Calu3 (cell line): Measurements from ENCODE around the gene SMOC2. TPM values are rescaled to one million over a fixed set of nuclear protein-coding genes. Genes with fewer than 3 reads are reported as not detected.

Experiments used
- BruUV-seq: library from RNA; stranded (reverse); fragments of 400-500 nt; replicated peaks from 2 replicates; lab custom pipeline; 2021; lab: Mats Ljungman, UMichigan
- CTCF ChIA-PET: fragments of 300-600 bp; sonication (Branson Sonifier 250); formaldehyde crosslinking; loops from one replicate; lab custom pipeline; 2022; ENCODE audit warnings: antibody characterized with exemption; lab: Charles Lee
- DNase-seq: peaks from one replicate; pipeline ENCODE4 v3.0.0; 2022
- H3K27ac Mint-ChIP-seq: one replicate; pipeline ENCODE4 v1.8.0; 2022; ENCODE audit warnings: mixed read lengths; ENCODE audit not compliant: unreplicated experiment
- H3K27me3 Mint-ChIP-seq: one replicate; pipeline ENCODE4 v1.8.0; 2022; ENCODE audit warnings: mixed read lengths; ENCODE audit not compliant: unreplicated experiment
- H3K36me3 Mint-ChIP-seq: one replicate; pipeline ENCODE4 v1.8.0; 2022; ENCODE audit warnings: mild to moderate bottlenecking, moderate library complexity, mixed read lengths; ENCODE audit not compliant: insufficient read depth, unreplicated experiment
- H3K4me1 Mint-ChIP-seq: one replicate; pipeline ENCODE4 v1.8.0; 2022; ENCODE audit warnings: mild to moderate bottlenecking, low read depth, mixed read lengths; ENCODE audit not compliant: unreplicated experiment
- H3K4me3 Mint-ChIP-seq: one replicate; pipeline ENCODE4 v1.8.0; 2022; ENCODE audit warnings: mild to moderate bottlenecking, low read depth, moderate library complexity, mixed read lengths; ENCODE audit not compliant: unreplicated experiment
- H3K9me3 Mint-ChIP-seq: one replicate; pipeline ENCODE4 v1.8.0; 2022; ENCODE audit warnings: low read depth, mixed read lengths; ENCODE audit not compliant: unreplicated experiment
- CTCF ChIP-seq: fragments of 200-600 bp; IDR thresholded peaks from one replicate; pipeline ENCODE4 v1.8.0; 2022; ENCODE audit warnings: antibody characterized with exemption; ENCODE audit not compliant: unreplicated experiment
- intact Hi-C: fragments of 100-400 bp; cut with micrococcal nuclease; formaldehyde crosslinking; loops from one replicate; pipeline ENCODE4 v1.10.0; 2022; ENCODE audit not compliant: unreplicated experiment
- total RNA-seq: library from RNA; stranded (reverse); gene quantifications from 2 replicates; pipeline ENCODE4 v1.2.3, GENCODE V29; 2022

Gene SMOC2
- total RNA-seq, 1 experiment from 2014 or later, result 1.1 TPM

GRCh38 chr6:168420706-168421105, 20.3 kb upstream of the SMOC2 start:
- Mint-ChIP-seq H3K36me3 (no peaks in the 10 kb centered on the region), H3K4me3 (no peak overlapping the region), H3K9me3 (no peaks in the 10 kb centered on the region), H3K27ac (no peak overlapping the region), H3K27me3 (peaks cover 58% of the 10 kb centered on the region), H3K4me1 (no peaks in the 10 kb centered on the region)
- TF ChIP-seq CTCF, result no peak
- CTCF ChIA-PET, result interaction anchor here (0.9 kb wide), 1 partner anchor 92 kb away, joined by 5 read pairs; no protein-coding TSS in a partner anchor
- BruUV-seq, result no TSS peak
- intact Hi-C loops, result no loop called here
- no peak for DNase-seq

GRCh38 chr6:168427184-168427583, 13.8 kb upstream of the SMOC2 start:
- intact Hi-C loops, result no loop called here
- Mint-ChIP-seq H3K9me3 (no peaks in the 10 kb centered on the region), H3K36me3 (no peaks in the 10 kb centered on the region), H3K4me3 (no peak overlapping the region), H3K27ac (no peak overlapping the region), H3K27me3 (peaks cover 5% of the 10 kb centered on the region), H3K4me1 (no peaks in the 10 kb centered on the region)
- BruUV-seq, result no TSS peak
- TF ChIP-seq CTCF, result no peak
- CTCF ChIA-PET, result no interaction called here
- no peak for DNase-seq

- Mint-ChIP-seq H3K9me3 (no peaks in the 10 kb centered on the region), H3K27me3 (no peaks in the 10 kb centered on the region), H3K4me3 (no peak overlapping the region), H3K36me3 (no peaks in the 10 kb centered on the region), H3K4me1 (no peaks in the 10 kb centered on the region), H3K27ac (no peak overlapping the region)
- CTCF ChIA-PET, result no interaction called here
- BruUV-seq, result no TSS peak
- intact Hi-C loops, result no loop called here
- no peak for TF ChIP-seq CTCF
- no peak for DNase-seq
Observed at GRCh38 chr6:168428052-168428826, 12.7 kb upstream of the SMOC2 start.

- H3K27me3 Mint-ChIP-seq, result no peaks in the 10 kb centered on the region
- H3K27ac Mint-ChIP-seq, result no peak overlapping the region
- intact Hi-C loops, result no loop called here
- no peak overlapping the region for H3K4me3 Mint-ChIP-seq
- H3K36me3 Mint-ChIP-seq, result no peaks in the 10 kb centered on the region
- TF ChIP-seq CTCF, result no peak
- DNase-seq, result no peak
- no peaks in the 10 kb centered on the region for H3K9me3 Mint-ChIP-seq
- CTCF ChIA-PET, result no interaction called here
- no TSS peak for BruUV-seq
- no peaks in the 10 kb centered on the region for H3K4me1 Mint-ChIP-seq
Observed at GRCh38 chr6:168428863-168429262, 12.1 kb upstream of the SMOC2 start.
